OCI-LY3 (cell line): ENCODE data around the gene CERS6.

Source experiments
- H2AFZ ChIP-seq: fragments of 200-600, 300-600 bp; shearing (Covaris generic); 2 replicates; pipeline ENCODE4 v1.6.0; 2014; ENCODE audit warnings: antibody characterized with exemption, low read depth, low read length
- H3K27ac ChIP-seq: fragments of 200-600, 300-600 bp; sonication (generic); 2 replicates; pipeline ENCODE4 v1.5.1; 2014; ENCODE audit warnings: mild to moderate bottlenecking, low read length, moderate library complexity, mixed read lengths
- H3K27me3 ChIP-seq: fragments of 200-600, 300-600 bp; sonication (generic); 2 replicates; pipeline ENCODE4 v1.6.1; 2014; ENCODE audit warnings: low read depth, low read length, mixed read lengths
- H3K36me3 ChIP-seq: fragments of 200-600, 300-600 bp; sonication (generic); replicated peaks from 2 replicates; pipeline ENCODE3; 2014; ENCODE audit warnings: low read depth, low read length, mixed read lengths
- H3K4me1 ChIP-seq: fragments of 300-600, 200-600 bp; sonication (generic); 2 replicates; pipeline ENCODE4 v1.6.1; 2014; ENCODE audit warnings: low read length, mixed read lengths
- H3K4me2 ChIP-seq: fragments of 200-600, 300-600 bp; sonication (generic); 2 replicates; pipeline ENCODE4 v1.6.1; 2014; ENCODE audit warnings: low read length, mixed read lengths
- H3K4me3 ChIP-seq: fragments of 300-600, 200-600 bp; sonication (generic); 2 replicates; pipeline ENCODE4 v1.5.1; 2014; ENCODE audit warnings: antibody characterized with exemption, mild to moderate bottlenecking, low read length, moderate library complexity
- H3K79me2 ChIP-seq: fragments of 300-600, 200-600 bp; shearing (Covaris generic); 2 replicates; pipeline ENCODE4 v1.6.1; 2014; ENCODE audit warnings: mild to moderate bottlenecking, low read length, mixed read lengths
- H3K9ac ChIP-seq: fragments of 300-600, 200-600 bp; shearing (Covaris generic); 2 replicates; pipeline ENCODE4 v1.6.0; 2014; ENCODE audit warnings: mild to moderate bottlenecking, low read length, moderate library complexity
- H3K9me3 ChIP-seq: fragments of 200-600, 300-600 bp; shearing (Covaris generic); 2 replicates; pipeline ENCODE4 v1.6.1; 2014; ENCODE audit warnings: low read length, mixed read lengths; ENCODE audit not compliant: insufficient read depth
- H4K20me1 ChIP-seq: fragments of 200-600, 300-600 bp; sonication (generic); 2 replicates; pipeline ENCODE4 v1.6.1; 2016; ENCODE audit warnings: low read length, mixed read lengths; ENCODE audit not compliant: insufficient read depth
- EZH2phosphoT487 ChIP-seq: fragments of 200-600 bp; shearing (Covaris generic); IDR thresholded peaks from 2 replicates; pipeline ENCODE4 v1.6.1; 2018; ENCODE audit warnings: antibody characterized with exemption, mixed run types, low read depth
- TF ChIP-seq, protein P1 (sequence below): fragments of 200-600, 300-600 bp; sonication (generic); IDR thresholded peaks from 2 replicates; pipeline ENCODE4 v1.5.1; 2014; ENCODE audit warnings: antibody characterized with exemption, low read length, low read depth

Gene CERS6

DNA sequence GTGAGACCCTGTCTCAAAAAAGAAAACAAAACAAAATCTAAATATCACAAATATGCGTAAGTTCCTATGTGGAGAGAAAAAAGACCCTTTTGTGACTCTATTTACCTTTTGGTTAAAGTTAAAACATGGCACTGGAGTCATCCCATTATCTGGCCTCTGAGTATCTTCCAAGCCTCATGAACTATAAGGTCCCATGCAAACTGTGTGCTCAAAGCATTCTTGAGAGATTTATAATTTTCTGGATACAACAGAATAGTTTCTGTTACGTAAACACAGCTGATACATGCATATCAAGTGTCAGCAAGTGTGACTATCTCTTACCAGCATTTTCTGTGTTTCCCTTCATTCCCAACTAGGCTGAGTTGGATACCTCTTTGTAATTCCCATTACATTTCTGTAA, 337.5 kb downstream of the CERS6 start:
- Histone ChIP-seq H3K79me2 (no peaks in the 10 kb centered on the region), H3K4me2 (no peak overlapping the region), H4K20me1 (no peaks in the 10 kb centered on the region), H3K9me3 (no peaks in the 10 kb centered on the region), H2AFZ (no peak overlapping the region), H3K27me3 (no peaks in the 10 kb centered on the region), H3K27ac (no peak overlapping the region), H3K4me1 (no peaks in the 10 kb centered on the region), H3K4me3 (no peak overlapping the region), H3K36me3 (no peaks in the 10 kb centered on the region), H3K9ac (no peak overlapping the region)
- no peak for TF ChIP-seq EZH2phosphoT487
- TF ChIP-seq, protein P1, sequence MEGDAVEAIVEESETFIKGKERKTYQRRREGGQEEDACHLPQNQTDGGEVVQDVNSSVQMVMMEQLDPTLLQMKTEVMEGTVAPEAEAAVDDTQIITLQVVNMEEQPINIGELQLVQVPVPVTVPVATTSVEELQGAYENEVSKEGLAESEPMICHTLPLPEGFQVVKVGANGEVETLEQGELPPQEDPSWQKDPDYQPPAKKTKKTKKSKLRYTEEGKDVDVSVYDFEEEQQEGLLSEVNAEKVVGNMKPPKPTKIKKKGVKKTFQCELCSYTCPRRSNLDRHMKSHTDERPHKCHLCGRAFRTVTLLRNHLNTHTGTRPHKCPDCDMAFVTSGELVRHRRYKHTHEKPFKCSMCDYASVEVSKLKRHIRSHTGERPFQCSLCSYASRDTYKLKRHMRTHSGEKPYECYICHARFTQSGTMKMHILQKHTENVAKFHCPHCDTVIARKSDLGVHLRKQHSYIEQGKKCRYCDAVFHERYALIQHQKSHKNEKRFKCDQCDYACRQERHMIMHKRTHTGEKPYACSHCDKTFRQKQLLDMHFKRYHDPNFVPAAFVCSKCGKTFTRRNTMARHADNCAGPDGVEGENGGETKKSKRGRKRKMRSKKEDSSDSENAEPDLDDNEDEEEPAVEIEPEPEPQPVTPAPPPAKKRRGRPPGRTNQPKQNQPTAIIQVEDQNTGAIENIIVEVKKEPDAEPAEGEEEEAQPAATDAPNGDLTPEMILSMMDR = no peak

- Histone ChIP-seq H3K27me3 (no peaks in the 10 kb centered on the region), H2AFZ (no peak overlapping the region), H3K27ac (no peak overlapping the region), H3K79me2 (no peaks in the 10 kb centered on the region), H3K4me1 (no peaks in the 10 kb centered on the region), H3K9ac (no peak overlapping the region), H4K20me1 (no peaks in the 10 kb centered on the region), H3K4me3 (no peak overlapping the region), H3K9me3 (no peaks in the 10 kb centered on the region), H3K4me2 (no peak overlapping the region), H3K36me3 (no peaks in the 10 kb centered on the region)
- TF ChIP-seq, protein P1 = no peak
- TF ChIP-seq EZH2phosphoT487 = no peak
Measured at GRCh38 chr2:168794968-168795367, 338.9 kb downstream of the CERS6 start.

GRCh38 chr2:168796090-168796577, 340.1 kb downstream of the CERS6 start:
- Histone ChIP-seq H3K27ac (no peak overlapping the region), H3K79me2 (no peaks in the 10 kb centered on the region), H3K4me1 (no peaks in the 10 kb centered on the region), H2AFZ (no peak overlapping the region; the same call in 1 of the 2 replicates), H3K36me3 (no peaks in the 10 kb centered on the region), H3K4me3 (no peak overlapping the region), H3K9me3 (no peaks in the 10 kb centered on the region), H3K27me3 (no peaks in the 10 kb centered on the region), H3K9ac (no peak overlapping the region), H3K4me2 (no peak overlapping the region), H4K20me1 (no peaks in the 10 kb centered on the region)
- TF ChIP-seq, protein P1 = no peak
- no peak for TF ChIP-seq EZH2phosphoT487

GRCh38 chr2:168796583-168797285, 340.7 kb downstream of the CERS6 start:
- Histone ChIP-seq H3K4me3 (no peak overlapping the region), H3K27me3 (no peaks in the 10 kb centered on the region), H3K9me3 (no peaks in the 10 kb centered on the region), H4K20me1 (no peaks in the 10 kb centered on the region), H3K4me2 (no peak overlapping the region), H3K27ac (no peak overlapping the region), H2AFZ (no peak overlapping the region), H3K36me3 (no peaks in the 10 kb centered on the region), H3K4me1 (no peaks in the 10 kb centered on the region), H3K9ac (no peak overlapping the region), H3K79me2 (no peaks in the 10 kb centered on the region)
- TF ChIP-seq, protein P1 = no peak
- no peak for TF ChIP-seq EZH2phosphoT487
